CD4-positive, alpha-beta T cell treated with Interleukin-10 for 1 hour (primary cell): Measurements from ENCODE around the gene PLCB2.
A peak's percentile ranks its signal among the peaks of the same experiment; 100 is the strongest.

Experiments used
- DNase-seq: peaks from one replicate; pipeline ENCODE4 v3.0.0-alpha.2; 2020

Gene PLCB2

DNA sequence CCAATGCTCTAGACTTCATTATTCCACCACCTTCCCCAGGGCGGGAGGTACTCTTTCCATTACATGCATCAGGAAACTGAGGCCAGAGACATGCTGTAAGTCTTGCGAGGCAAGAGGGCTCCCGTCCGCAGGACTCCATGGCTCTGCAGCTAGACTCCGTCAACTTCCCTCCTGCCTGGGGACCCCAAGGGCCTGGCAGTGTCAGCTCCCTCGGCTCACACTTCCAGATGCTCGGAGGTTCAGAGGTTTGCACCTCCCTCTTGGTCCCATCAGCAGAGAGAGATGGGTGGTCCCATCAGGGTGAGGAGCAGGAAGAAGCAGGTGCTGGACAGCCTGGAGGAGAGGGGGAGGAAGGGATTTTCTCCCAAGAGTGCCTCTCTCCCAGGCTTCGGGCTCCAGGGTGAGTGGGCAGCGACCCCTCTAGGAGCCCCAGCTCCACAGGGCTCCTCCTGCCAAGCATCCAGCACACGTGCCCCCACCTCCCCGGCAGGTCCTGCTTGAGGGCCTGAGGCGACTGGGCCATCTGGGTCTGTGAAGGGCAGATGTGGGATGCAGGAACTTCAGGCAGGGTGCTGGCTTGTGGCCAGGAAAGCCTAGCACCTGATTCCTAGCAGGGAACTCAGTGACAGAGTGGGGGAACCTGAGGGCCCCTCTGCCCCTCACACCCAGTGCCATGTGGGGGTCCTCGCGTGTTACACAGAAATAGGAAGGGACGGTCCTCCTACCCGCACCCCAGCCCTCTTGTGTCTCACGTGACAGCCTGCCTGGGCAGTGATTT, 59.5 kb downstream of the PLCB2 start:
- no peak for DNase-seq

DNA sequence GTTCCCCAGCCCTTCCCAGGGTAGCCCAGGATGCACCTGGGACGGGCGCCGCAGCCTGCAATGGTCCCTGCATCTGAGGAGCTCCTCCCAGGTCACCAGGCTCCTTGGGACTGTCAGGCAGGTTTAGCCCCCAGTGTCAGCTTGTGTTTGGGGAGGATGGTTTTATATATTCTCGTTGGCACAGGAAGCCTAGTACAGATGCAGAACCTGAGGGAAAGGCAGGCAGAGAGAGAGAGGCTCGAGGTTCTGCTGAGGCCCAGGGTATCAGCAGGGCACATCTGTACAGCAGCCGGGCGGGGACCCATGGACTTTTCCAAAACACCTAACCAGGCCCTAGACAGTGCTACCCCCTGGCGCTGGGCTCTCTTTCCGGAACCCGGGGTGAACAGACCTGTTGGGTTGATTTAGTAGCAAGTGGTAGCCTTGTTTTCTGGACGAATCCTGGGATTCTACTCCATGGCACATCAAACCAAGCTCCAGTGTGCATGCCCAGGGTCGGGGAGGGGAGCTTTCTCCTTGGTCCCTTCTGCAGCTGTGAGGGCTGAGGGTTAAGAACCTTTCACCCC, 60.2 kb downstream of the PLCB2 start:
- no peak for DNase-seq

- no peak for DNase-seq
Observed at GRCh38 chr15:40246496-40247280, 61.0 kb downstream of the PLCB2 start.

DNA sequence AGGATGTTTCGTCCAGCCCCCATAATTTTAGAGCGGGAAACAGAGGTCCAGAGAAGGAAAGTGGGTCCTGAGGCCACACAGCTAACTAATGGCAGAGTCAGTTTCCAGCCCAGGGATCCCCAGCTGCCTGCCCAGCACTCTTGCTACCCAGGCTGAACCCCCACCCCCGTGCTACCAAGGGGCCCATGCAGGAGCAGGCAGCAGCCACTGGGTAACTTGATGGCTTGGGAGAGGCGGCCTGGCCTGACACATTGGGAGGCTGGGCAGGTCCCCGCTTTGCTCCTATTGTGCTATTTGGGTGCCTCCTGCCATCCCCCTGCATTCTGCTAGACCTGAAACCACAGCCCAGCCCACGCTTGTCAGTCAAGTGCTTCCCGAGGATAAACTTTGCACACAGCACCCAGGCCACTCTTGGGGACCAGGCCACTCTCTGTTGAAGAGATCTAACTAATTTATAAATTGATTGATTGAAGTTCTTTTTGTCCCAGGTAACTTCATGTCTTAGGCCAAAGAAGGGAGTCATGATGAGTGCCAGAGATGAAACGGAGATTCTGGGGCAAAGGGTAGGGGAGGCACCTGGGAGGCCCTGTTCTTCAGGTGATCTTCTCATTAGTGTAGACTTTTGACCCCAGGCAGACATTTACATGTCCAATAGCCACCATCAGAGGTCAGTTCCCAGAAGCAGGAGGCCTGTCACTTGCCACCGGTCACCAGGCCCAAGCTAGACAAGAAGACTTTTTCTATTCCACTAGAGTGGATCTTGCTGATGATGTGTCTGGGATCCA, 61.9 kb downstream of the PLCB2 start:
- no peak for DNase-seq

- DNase-seq, result no peak
Observed at GRCh38 chr15:40244961-40245523, 62.7 kb downstream of the PLCB2 start.

DNA sequence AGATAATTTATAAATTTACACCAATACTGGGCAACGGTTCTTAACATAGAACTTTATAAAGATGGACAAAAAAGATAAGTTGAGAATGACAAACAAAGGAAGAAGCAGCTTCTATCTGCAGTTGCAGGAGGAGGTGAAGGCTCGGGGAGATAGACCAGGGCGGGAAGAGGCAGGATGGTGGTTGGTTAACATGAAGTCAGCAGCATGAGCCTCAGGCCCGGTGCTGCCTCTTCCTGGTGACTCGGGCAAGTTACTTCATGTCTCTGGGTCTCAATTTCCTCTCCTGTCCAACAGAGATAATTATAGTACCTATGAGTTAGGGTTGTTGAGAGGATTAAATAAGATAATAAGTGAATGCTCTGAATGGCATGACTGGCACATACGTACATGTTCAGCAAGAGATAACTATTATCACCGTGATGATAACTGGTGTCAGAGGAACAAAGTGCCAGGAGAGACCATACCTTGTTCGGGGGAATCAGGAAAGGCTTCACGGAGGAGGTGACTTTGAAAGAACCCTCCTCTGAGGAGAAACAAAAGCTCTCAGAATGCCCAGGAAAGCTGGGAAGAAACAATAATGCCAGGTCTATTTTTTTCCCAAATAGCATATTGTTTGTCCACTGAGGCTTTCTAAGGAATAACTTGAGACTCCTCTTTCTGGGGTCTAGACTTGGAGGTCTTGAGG, 64.5 kb downstream of the PLCB2 start:
- no peak for DNase-seq

- DNase-seq, result no peak
Observed at GRCh38 chr15:40242601-40243000, 65.1 kb downstream of the PLCB2 start.

GRCh38 chr15:40242213-40242599, 65.5 kb downstream of the PLCB2 start:
- DNase-seq, result no peak

DNA sequence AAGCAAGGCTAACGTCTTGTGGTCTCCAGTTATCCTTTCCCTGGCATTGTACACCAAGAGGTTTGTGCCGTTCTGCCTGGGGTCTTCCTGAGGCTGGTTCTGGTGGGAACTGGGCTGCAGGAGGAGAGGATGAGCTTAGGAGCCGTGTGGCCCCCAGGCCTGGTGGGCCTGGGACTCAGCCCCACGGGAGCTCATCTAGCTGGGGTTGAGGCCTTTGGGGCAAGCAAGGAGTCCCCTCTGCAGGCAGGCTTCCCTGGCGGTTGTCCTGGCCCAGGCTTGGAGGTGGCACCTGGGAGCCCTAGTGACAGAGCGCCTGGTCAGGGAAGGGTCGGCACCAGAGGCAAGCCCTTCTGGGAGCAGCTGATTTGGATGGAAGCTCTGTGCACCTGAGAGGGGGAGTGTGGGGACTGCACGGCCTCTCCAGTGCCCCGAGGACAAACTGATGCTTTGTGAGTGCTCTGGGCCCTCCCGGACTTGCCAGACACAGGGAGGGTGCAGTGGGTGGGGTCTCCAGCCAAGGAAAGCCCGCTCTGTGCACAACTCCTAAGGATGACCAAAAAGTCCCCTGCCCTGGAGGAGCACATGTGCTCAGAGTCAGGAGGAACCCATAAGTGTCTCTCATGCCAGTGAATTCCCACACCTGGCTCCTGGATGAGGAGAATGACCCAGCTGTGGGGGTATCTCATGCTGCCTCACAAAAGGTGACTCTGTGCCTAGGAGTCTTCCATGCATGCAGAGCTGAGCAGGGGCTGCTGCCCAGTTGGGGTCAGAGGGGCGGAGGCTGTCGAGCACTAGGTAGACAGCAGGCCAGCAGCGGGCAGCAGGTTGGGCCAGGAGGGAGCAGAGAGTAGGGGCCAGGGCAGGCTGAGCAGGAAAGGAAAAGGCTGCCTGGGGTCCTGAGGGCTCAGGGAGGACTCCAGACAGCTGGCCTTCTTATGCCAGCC, 66.2 kb downstream of the PLCB2 start:
- no peak for DNase-seq

DNA sequence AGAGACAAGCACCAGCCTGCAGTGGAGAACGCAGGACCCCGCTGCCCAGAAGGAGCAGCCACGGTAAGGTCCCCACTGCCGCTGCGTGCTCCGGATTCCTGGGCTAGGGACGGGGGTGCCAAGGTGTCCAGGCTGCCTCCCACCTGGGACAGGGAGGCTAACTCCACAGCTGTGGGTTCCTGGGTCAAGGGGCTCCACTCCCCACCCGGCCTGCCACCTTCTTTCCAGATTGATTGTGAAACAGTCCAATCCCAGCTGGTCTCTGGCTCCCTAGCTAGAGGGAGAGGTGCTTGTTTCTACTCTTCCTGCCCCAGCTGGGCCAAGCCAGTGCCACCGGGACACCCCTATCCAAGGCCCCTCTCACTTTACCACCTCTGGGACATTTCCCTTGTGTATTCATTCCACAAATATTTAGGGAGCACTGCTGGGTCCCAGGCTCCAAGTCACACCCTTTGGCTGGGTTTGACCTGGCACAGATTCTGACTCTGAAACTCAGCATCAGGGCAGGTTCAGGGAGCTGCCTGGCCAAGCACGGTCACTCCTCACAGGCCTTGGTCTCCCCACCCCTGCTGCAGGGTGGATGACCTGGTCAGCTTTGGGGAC, 67.0 kb downstream of the PLCB2 start:
- DNase-seq, result no peak

DNA sequence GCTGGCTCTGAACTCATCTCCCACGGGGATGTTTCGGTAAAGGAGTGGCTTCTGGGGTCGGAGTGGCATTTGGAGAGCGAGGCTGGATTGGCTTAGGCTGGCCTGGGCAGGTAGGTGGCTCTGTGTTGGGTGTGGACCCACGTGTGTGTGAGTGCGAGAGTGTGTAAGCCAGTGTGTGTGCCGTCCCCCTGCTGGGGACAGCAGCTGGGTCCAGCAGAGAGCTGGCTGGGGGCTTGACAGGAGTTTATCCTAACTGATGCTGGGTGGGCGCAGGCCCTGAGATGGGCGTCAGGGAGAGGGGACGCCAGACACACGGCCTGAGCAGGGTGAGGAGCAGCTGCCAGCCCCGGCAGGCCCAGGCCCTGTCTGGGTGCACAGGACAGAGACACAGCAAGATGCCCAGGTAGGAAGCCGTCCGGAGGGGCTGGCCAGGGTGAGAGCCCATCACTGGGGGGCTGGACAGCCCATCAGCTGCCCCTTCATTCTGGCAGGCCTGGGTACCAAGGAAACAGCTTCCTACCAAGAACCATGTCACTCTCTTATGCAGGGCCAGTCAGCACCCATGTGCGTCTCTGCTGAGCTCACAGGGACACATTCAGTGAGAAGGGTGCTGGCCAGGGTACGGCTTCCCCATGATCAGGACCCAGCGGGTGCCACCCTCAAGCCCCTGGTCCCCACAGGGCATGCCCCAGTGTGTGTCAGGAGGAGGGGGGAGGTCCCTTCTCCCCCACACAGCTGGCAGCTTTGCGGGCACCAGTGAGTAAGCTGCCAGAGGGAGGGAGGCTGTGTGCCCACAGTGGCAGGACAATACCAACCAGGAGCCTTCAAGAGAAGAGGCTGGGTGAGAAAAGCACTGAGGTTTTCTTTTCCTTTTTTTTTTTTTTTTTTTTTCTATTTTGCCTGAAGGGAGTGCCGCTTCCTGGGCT, 67.8 kb downstream of the PLCB2 start:
- no peak for DNase-seq

GRCh38 chr15:40239404-40239692, 68.4 kb downstream of the PLCB2 start:
- no peak for DNase-seq

DNA sequence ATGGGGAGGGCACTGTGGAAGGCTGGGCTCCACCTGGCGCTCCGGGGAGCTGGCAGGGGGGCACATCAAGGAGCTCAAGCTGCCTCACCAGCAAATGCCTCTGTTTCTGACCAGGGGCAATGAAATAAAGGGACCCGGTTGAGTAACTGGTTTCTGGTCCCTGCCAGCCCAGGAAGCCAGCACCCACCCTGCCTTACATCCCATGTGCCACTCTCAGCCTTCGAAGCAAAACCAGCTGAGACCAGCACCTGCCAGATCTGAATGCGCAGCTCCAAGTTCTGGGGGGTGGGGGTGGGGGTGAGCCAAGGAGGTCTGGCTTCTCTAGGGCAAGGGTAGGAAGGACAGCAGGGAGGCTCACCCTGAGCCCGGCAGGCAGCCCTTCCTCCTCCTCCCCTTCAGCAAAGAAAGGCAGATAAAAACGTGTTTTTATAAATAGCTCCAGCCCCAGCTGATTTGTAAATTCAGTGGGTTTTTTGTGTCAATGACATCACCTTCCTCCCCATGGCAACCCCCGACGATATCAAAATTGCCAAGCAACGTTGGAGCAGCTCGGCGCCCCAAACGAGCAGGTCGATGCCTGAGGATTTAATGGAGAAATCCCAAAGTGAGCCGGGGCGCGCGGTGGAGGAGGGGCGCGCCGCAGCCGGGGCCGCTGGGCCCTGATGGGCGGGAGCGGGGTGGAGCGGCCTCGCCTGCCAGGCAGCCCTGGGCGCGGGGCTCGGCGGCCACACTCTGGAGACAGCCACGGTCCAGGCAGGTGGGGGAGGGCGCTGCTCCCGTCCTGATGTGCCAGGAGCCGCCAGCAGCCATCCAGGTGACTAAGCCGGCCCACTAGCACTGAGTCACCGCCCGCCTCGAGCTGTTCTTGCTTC, 69.0 kb downstream of the PLCB2 start, which contains the start of gene PAK6:
TSS of gene PAK6 (plus strand) at position 532 of the 872 bp plus-strand sequence. CDS start 25,723 bp downstream, outside the sequence.
- DNase-seq, result peak; percentile 16
